ENCODE measurements around the gene RSPH9.

Gene RSPH9

GRCh38 chr6:43669050-43669921 lies 24.4 kb downstream of the RSPH9 start:
- DNase-seq: no peak

GRCh38 chr6:43669922-43670622 lies 25.2 kb downstream of the RSPH9 start:
- no peak for DNase-seq

GRCh38 chr6:43670623-43670986 lies 25.8 kb downstream of the RSPH9 start:
- DNase-seq: no peak

GRCh38 chr6:43671011-43671800 lies 26.4 kb downstream of the RSPH9 start:
- no peak for DNase-seq

GRCh38 chr6:43671801-43672690 lies 27.2 kb downstream of the RSPH9 start:
- no peak for DNase-seq

- DNase-seq: no peak
These were observed 28.7 kb downstream of the RSPH9 start for GRCh38 chr6:43673444-43674084.

GRCh38 chr6:43674291-43674690 lies 29.5 kb downstream of the RSPH9 start:
- no peak for DNase-seq

GRCh38 chr6:43674921-43675320 lies 30.1 kb downstream of the RSPH9 start:
- no peak for DNase-seq

- DNase-seq: no peak
These were observed 32.2 kb downstream of the RSPH9 start for GRCh38 chr6:43676962-43677606.

GRCh38 chr6:43677759-43678158 lies 32.9 kb downstream of the RSPH9 start:
- no peak for DNase-seq

- DNase-seq: no peak
These were observed 33.5 kb downstream of the RSPH9 start for GRCh38 chr6:43678341-43678740.

- DNase-seq: no peak
These were observed 34.2 kb downstream of the RSPH9 start for GRCh38 chr6:43679057-43679456.

- DNase-seq: no peak
These were observed 35.7 kb downstream of the RSPH9 start for GRCh38 chr6:43680308-43681200.

- DNase-seq: no peak
These were observed 36.5 kb downstream of the RSPH9 start for GRCh38 chr6:43681303-43681702.

GRCh38 chr6:43682724-43683429 lies 38.0 kb downstream of the RSPH9 start:
- no peak for DNase-seq

GRCh38 chr6:43683708-43684455 lies 39.0 kb downstream of the RSPH9 start:
- no peak for DNase-seq

- DNase-seq: no peak
These were observed 42.2 kb downstream of the RSPH9 start for GRCh38 chr6:43687079-43687436.

- DNase-seq: peak; percentile 88
These were observed 42.9 kb downstream of the RSPH9 start, which contains the start of gene MRPS18A for GRCh38 chr6:43687437-43688347. TSS of gene MRPS18A (minus strand) at chr6:43687791. CDS start at chr6:43687779, 12 bp downstream.
